Ishikawa (cell line): ENCODE results near the gene C11orf87.

Experiments used
- EP300 ChIP-seq: IDR thresholded peaks from 2 replicates; pipeline ENCODE4 v1.6.1; 2012; ENCODE audit warnings: borderline replicate concordance
- FOXM1 ChIP-seq: IDR thresholded peaks from 2 replicates; pipeline ENCODE4 v1.6.1; 2012; ENCODE audit warnings: low read depth, borderline replicate concordance
- RAD21 ChIP-seq: IDR thresholded peaks from 2 replicates; pipeline ENCODE4 v1.6.1; 2012; ENCODE audit warnings: low read depth

- TF ChIP-seq EP300: no peak
- TF ChIP-seq FOXM1: no peak
- TF ChIP-seq RAD21: no peak
Measured at GRCh38 chr11:109416601-109417000, 5.4 kb upstream of the C11orf87 start.
